ENCODE results near the gene BICRA. TPM values are rescaled to one million over a fixed set of nuclear protein-coding genes. Genes with fewer than 3 reads are reported as not detected.

The BICRA gene
- polyA plus RNA-seq, 3 donors, result 0.08 to 4.6 TPM; not detected in 1

- WGBS (ENCODE audit: insufficient coverage), result 90% methylated on average over 4 of the region's 6 CpGs
Observed at GRCh38 chr19:47593860-47594259, 15.1 kb upstream of the BICRA start.

GRCh38 chr19:47595944-47596343 is 13.0 kb upstream of the BICRA start:
- peaks cover 44 to 49% of the 10 kb centered on the region in 2 donors for H3K4me1 ChIP-seq (ENCODE audit: control insufficient read depth in 1 of 2, insufficient read depth in 2 of 2, low read length in 2 of 2)
- Mint-ChIP-seq H3K36me3 (no peaks in the 10 kb centered on the region), H3K27ac (peak overlapping the region; percentile 82 to 97 (median 93)), H3K4me1 (peaks cover 42% of the 10 kb centered on the region), H3K4me3 (peak overlapping the region; percentile 25 to 57), H3K27me3 (ENCODE audit: low read depth in 3 of 3) (peaks cover 8 to 16% (median 9%) of the 10 kb centered on the region in 3 donors), H3K9me3 (peaks cover 0 to 7% (median 0%) of the 10 kb centered on the region in 7 donors)
- intact Hi-C loops (cut with micrococcal nuclease), result loop anchor here in 1 of 2 donors (10.0 kb wide), 1 partner anchor 321 kb away; the partner anchor contains the start of gene INAFM1
- H3K9me3 ChIP-seq (replicated peaks in 1 of 2; ENCODE audit: control insufficient read depth in 1 of 2, insufficient read depth in 1 of 2, low read length in 2 of 2), result no peaks in the 10 kb centered on the region
- no peaks in the 10 kb centered on the region for H3K36me3 ChIP-seq (replicated peaks in 1 of 2; ENCODE audit: control insufficient read depth in 1 of 2, insufficient read depth in 2 of 2, low read length in 2 of 2)
- peak; percentile 73 to 85 (median 81) for DNase-seq
- peak overlapping the region in 1 of 3 experiments; percentile 25 for H3K4me3 ChIP-seq (replicated peaks in 1 of 3; ENCODE audit: low read depth in 2 of 3, low read length in 3 of 3)
- H3K27ac ChIP-seq (ENCODE audit: low read depth in 1 of 2, low read length in 2 of 2), result peak overlapping the region; percentile 67 to 79
- H4K20me1 ChIP-seq (ENCODE audit: insufficient read depth, low read length), result no peaks in the 10 kb centered on the region
- H3K4me2 ChIP-seq (replicated peaks; ENCODE audit: extremely low read depth, low read length, poor library complexity, severe bottlenecking), result peak overlapping the region; percentile 34
- H2AFZ ChIP-seq (ENCODE audit: insufficient read depth, low read depth, low read length, poor library complexity, severe bottlenecking), result no peak overlapping the region
- WGBS (ENCODE audit: insufficient coverage), result no CpG with 5 or more reads among the region's 6 CpGs
- H3K79me2 ChIP-seq (ENCODE audit: insufficient read depth, low read length), result no peaks in the 10 kb centered on the region
- TF ChIP-seq CTCF (IDR thresholded peaks at IDR 0.05), result no peak
- no peak overlapping the region for H3K9ac ChIP-seq (ENCODE audit: insufficient read depth, low read length, poor library complexity, severe bottlenecking)
- H3K27me3 ChIP-seq (ENCODE audit: control insufficient read depth in 2 of 2, insufficient read depth in 2 of 2, low read length in 2 of 2), result peaks cover 0 to 3% of the 10 kb centered on the region in 2 donors

More at GRCh38 chr19:47593860-47594259, 15.1 kb upstream of the BICRA start:
- H2AFZ ChIP-seq (ENCODE audit: insufficient read depth, low read depth, low read length, poor library complexity, severe bottlenecking), result no peak overlapping the region
- H3K4me1 Mint-ChIP-seq, result peaks cover 27% of the 10 kb centered on the region
- H3K9ac ChIP-seq (ENCODE audit: insufficient read depth, low read length, poor library complexity, severe bottlenecking), result no peak overlapping the region
- no peaks in the 10 kb centered on the region for H3K79me2 ChIP-seq (ENCODE audit: insufficient read depth, low read length)
- no peaks in the 10 kb centered on the region for H4K20me1 ChIP-seq (ENCODE audit: insufficient read depth, low read length)
- no peak overlapping the region for H3K27ac Mint-ChIP-seq
- no peak overlapping the region for H3K4me2 ChIP-seq (replicated peaks; ENCODE audit: extremely low read depth, low read length, poor library complexity, severe bottlenecking)
- H3K4me1 ChIP-seq (ENCODE audit: control insufficient read depth in 1 of 2, insufficient read depth in 2 of 2, low read length in 2 of 2), result peaks cover 30 to 31% of the 10 kb centered on the region in 2 donors
- DNase-seq, result no peak
- TF ChIP-seq CTCF (IDR thresholded peaks at IDR 0.05), result no peak
- H3K36me3 Mint-ChIP-seq, result no peaks in the 10 kb centered on the region
- no peak overlapping the region for H3K27ac ChIP-seq (ENCODE audit: low read depth in 1 of 2, low read length in 2 of 2)
- H3K4me3 ChIP-seq (replicated peaks in 1 of 3; ENCODE audit: low read depth in 2 of 3, low read length in 3 of 3), result no peak overlapping the region
- H3K27me3 ChIP-seq (ENCODE audit: control insufficient read depth in 2 of 2, insufficient read depth in 2 of 2, low read length in 2 of 2), result peaks cover 0 to 3% of the 10 kb centered on the region in 2 donors
- peaks cover 11 to 22% (median 15%) of the 10 kb centered on the region in 3 donors for H3K27me3 Mint-ChIP-seq (ENCODE audit: low read depth in 3 of 3)
- H3K36me3 ChIP-seq (replicated peaks in 1 of 2; ENCODE audit: control insufficient read depth in 1 of 2, insufficient read depth in 2 of 2, low read length in 2 of 2), result no peaks in the 10 kb centered on the region
- H3K9me3 ChIP-seq (replicated peaks in 1 of 2; ENCODE audit: control insufficient read depth in 1 of 2, insufficient read depth in 1 of 2, low read length in 2 of 2), result no peaks in the 10 kb centered on the region
- peak overlapping the region in 1 of 2 donors; percentile 35 for H3K4me3 Mint-ChIP-seq
- intact Hi-C loops (cut with micrococcal nuclease), result loop anchor here in 1 of 2 donors (10.0 kb wide), 1 partner anchor 319 kb away; the partner anchor contains the start of gene INAFM1
- H3K9me3 Mint-ChIP-seq, result peaks cover 0 to 8% (median 0%) of the 10 kb centered on the region in 7 donors

All from CD14-positive monocyte (primary cell).